SK-N-SH (cell line): Measurements from ENCODE around the gene CCDC192.

ENCODE experiments used
- CTCF ChIP-seq: fragments of 200-600 bp; sonication (generic); IDR thresholded peaks from 2 replicates; pipeline ENCODE4 v1.6.1; 2017; ENCODE audit warnings: antibody characterized with exemption, mild to moderate bottlenecking, moderate library complexity
- JUND ChIP-seq: IDR thresholded peaks from 2 replicates; pipeline ENCODE4 v1.4.0; 2012
- MAX ChIP-seq: IDR thresholded peaks from 2 replicates; pipeline ENCODE4 v1.4.0; 2012; ENCODE audit warnings: low read depth
- MXI1 ChIP-seq: IDR thresholded peaks from 2 replicates; pipeline ENCODE4 v1.6.1; 2012; ENCODE audit warnings: mild to moderate bottlenecking, low read depth, low read length, improper control_type of control experiment
- POLR2AphosphoS5 ChIP-seq: IDR thresholded peaks from 2 replicates; pipeline ENCODE4 v1.6.1; 2012; ENCODE audit warnings: low read depth, low read length
- REST ChIP-seq: IDR thresholded peaks from 2 replicates; pipeline ENCODE4 v1.6.1; 2012; ENCODE audit warnings: mild to moderate bottlenecking, low read depth, low read length, moderate library complexity
- RXRA ChIP-seq: IDR thresholded peaks from 2 replicates; pipeline ENCODE4 v1.4.0; 2012; ENCODE audit warnings: low read depth, mild to moderate bottlenecking, borderline replicate concordance
- SMC3 ChIP-seq: IDR thresholded peaks from 2 replicates; pipeline ENCODE4 v1.6.1; 2012; ENCODE audit warnings: low read depth, low read length, improper control_type of control experiment
- TEAD4 ChIP-seq: IDR thresholded peaks from 2 replicates; pipeline ENCODE4 v1.4.0; 2012; ENCODE audit warnings: mild to moderate bottlenecking, borderline replicate concordance; ENCODE audit not compliant: insufficient read depth
- USF1 ChIP-seq: IDR thresholded peaks from 2 replicates; pipeline ENCODE4 v1.4.0; 2012; ENCODE audit warnings: low read depth, borderline replicate concordance
- USF2 ChIP-seq: fragments of 150-350 bp; IDR thresholded peaks from 2 replicates; pipeline ENCODE4 v1.6.1; 2017; ENCODE audit warnings: antibody characterized with exemption, low read length, low read depth, borderline replicate concordance

GRCh38 chr5:127799293-127799905 lies 96.2 kb downstream of the CCDC192 start:
- TF ChIP-seq JUND, result no peak
- TF ChIP-seq USF2, result no peak
- no peak for TF ChIP-seq CTCF
- no peak for TF ChIP-seq POLR2AphosphoS5
- no peak for TF ChIP-seq MAX
- TF ChIP-seq RXRA, result no peak
- TF ChIP-seq USF1, result no peak
- no peak for TF ChIP-seq MXI1
- no peak for TF ChIP-seq TEAD4
- TF ChIP-seq SMC3, result no peak
- no peak for TF ChIP-seq REST
